SH-SY5Y (cell line): ENCODE results near the gene CD274.

ENCODE experiments used
- GATA2 ChIP-seq: IDR thresholded peaks from 2 replicates; pipeline ENCODE4 v1.6.1; 2011; ENCODE audit warnings: mild to moderate bottlenecking, low read depth, low read length
- GATA3 ChIP-seq: IDR thresholded peaks from 2 replicates; pipeline ENCODE4 v1.6.1; 2011; ENCODE audit warnings: low read depth, mild to moderate bottlenecking, low read length, moderate library complexity

GRCh38 chr9:5418481-5418880 is 31.9 kb upstream of the CD274 start:
- TF ChIP-seq GATA2: no peak
- no peak for TF ChIP-seq GATA3
